ENCODE measurements around the gene PTPRO.

GRCh38 chr12:15556411-15557102 lies 234.2 kb downstream of the PTPRO start:
- TF ChIP-seq CTCF (IDR thresholded peaks at IDR 0.05) (no peak), POLR2A (IDR thresholded peaks at IDR 0.05) (no peak)
